Fibroblast of villous mesenchyme (primary cell): ENCODE data around the gene APOBR. TPM values are rescaled to one million over a fixed set of nuclear protein-coding genes. Genes with fewer than 3 reads are reported as not detected.
"Not testable (repeated sequence)": the region's sequence is repeated elsewhere in the genome, so short reads cannot be mapped to it uniquely, and the experiment has no call there.

Experiments
- DNase-seq: peaks from one replicate; pipeline ENCODE4 v3.0.0-alpha.2; 2010; ENCODE audit warnings: low read depth
- H3K4me3 ChIP-seq: 2 replicates; pipeline ENCODE4 v1.5.1; 2011; ENCODE audit warnings: low read depth, mild to moderate bottlenecking, low read length
- total RNA-seq: library from RNA; depleted of rRNA; stranded (reverse); fragments of >200 nt; gene quantifications from 2 replicates; pipeline ENCODE4 v1.2.3, GENCODE V29; 2012
- TF ChIP-seq, protein P1 (sequence below): IDR thresholded peaks from 2 replicates; pipeline ENCODE4 v1.5.1; 2012; ENCODE audit warnings: low read depth, mild to moderate bottlenecking, low read length; ENCODE audit not compliant: insufficient read depth

The APOBR gene
- total RNA-seq, 1 donor = not detected

DNA sequence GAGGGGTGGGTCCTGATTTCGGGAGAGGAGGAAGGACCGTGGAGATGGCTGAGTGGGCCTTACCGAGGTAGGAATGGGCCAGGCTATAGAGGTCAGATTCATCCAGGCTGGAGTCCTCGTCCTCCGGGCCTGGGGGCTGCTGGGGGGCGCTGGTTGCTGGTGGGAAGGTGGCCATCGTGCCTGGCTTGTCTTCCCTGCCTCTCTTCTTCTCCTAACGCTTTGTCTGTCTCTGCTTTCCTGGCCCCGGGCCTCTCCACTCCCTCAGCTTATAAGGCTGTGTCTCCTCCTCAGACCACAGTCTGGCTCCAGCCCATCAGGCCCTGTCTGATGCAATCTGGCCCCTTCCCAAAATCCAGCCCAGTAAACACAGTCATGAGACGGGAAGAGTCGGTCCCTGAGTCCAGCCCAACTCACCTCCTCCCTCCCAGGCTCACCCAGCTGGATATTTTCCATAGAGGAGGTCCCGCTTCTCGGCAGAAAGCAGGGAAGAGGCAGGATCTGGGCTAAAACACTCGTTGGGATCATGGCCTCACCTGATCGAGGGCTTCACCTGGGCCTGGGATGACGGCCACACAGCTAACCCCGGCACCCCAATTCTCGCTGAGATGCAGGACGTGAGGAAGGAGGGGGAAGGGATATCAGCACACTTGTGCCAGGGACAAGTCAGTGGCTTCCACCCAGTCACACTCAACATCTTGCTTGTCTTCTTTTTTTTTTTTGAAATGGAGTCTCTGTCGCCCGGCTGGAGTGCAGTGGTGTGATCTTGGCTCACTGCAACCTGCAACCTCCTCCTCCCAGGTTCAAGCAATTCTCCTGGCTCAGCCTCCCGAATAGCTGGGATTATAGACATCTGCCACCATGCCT is 44.5 kb downstream of the APOBR start, which contains the start of gene NUPR1:
Gene NUPR1, minus strand, starts transcription at position 242 of the 864 bp plus-strand sequence. Its CDS starts 67 bp downstream, at position 175.
- peak; percentile 99 for DNase-seq
- TF ChIP-seq, protein P1, sequence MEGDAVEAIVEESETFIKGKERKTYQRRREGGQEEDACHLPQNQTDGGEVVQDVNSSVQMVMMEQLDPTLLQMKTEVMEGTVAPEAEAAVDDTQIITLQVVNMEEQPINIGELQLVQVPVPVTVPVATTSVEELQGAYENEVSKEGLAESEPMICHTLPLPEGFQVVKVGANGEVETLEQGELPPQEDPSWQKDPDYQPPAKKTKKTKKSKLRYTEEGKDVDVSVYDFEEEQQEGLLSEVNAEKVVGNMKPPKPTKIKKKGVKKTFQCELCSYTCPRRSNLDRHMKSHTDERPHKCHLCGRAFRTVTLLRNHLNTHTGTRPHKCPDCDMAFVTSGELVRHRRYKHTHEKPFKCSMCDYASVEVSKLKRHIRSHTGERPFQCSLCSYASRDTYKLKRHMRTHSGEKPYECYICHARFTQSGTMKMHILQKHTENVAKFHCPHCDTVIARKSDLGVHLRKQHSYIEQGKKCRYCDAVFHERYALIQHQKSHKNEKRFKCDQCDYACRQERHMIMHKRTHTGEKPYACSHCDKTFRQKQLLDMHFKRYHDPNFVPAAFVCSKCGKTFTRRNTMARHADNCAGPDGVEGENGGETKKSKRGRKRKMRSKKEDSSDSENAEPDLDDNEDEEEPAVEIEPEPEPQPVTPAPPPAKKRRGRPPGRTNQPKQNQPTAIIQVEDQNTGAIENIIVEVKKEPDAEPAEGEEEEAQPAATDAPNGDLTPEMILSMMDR = no peak
- H3K4me3 ChIP-seq = peak within 1 kb of the TSS; percentile 78

DNA sequence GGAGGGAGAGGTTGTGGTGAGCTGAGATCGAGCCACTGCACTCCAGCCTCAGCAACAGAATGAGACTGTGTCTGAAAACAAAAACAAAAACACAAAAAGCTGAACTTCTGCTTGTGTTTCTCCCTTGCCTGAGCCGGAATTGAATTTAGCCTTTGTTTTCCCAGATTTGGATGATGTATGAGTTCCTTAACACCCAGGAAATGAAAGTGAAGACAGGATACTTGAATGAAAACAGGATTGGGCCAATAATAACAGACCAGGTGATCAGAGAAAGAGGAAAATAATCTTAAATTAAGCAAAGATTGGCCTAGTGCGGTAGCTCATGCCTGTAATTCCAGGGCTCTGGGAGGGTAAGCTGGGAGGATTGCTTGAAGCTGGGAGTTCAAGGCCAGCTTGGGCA is 45.9 kb downstream of the APOBR start:
- H3K4me3 ChIP-seq = no peak overlapping the region
- TF ChIP-seq, protein P1 = no peak
- no peak for DNase-seq

DNA sequence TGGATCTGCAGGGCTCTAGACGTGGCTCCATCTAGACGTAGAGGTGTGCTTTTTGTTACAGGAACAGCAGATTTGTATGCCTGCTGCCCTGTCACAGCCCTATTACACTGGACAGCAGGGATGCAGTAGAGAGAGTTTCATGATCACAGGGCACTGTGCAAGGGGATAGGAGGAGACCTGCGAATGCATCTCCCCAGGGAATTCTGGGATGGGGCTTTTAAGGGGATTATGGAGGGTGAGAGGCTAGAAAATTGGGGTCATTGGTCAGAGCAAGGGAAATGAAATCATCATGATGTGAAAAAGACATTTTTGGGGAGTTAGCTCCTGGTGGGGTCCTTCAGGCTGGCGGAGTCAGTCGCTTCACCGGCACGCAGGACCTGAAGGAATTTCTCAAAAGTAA is 48.2 kb downstream of the APOBR start:
- TF ChIP-seq, protein P1 = no peak
- DNase-seq = no peak
- H3K4me3 ChIP-seq = no peak overlapping the region

DNA sequence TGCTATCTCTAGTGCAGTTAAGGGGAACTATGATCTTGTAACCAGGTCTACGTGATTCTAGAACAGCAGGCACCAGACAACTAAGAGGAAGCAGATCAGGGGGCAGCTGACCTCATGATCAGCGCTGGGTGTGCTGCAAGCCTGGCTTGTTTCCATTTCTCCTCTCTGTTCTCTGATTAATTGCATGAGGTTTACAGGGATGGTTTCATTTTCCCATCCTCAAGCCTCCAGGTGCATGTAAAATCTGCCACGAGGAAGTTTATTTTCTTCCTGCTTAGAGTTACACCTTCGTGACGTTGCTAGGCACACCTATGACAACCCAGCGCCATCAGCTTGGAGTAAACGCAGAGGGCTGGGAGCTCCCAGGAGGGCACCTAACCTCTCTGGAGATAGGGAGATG is 48.6 kb downstream of the APOBR start:
- H3K4me3 ChIP-seq = no peak overlapping the region
- peak; percentile 30 for DNase-seq
- TF ChIP-seq, protein P1 = no peak

DNA sequence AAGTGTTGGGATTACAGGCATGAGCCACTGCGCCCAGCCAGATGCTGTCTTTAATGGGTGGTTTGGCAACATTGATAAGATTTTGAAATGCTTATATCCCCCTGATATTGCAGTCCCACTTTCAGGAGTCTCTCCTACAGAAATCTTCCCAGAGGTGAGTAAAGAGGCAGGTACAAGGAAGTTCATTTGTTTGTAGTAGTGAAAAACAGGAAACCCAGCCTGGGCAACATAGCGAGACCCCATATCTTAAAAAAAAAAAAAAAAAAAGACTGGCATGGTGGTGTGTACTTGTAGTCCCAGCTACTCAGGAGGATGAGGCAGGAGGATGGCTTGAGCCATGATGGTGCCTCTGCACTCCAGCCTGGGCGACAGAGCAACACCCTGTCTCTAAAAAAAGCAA is 50.6 kb downstream of the APOBR start:
- H3K4me3 ChIP-seq = no peak overlapping the region
- DNase-seq = no peak
- TF ChIP-seq, protein P1 = no peak

DNA sequence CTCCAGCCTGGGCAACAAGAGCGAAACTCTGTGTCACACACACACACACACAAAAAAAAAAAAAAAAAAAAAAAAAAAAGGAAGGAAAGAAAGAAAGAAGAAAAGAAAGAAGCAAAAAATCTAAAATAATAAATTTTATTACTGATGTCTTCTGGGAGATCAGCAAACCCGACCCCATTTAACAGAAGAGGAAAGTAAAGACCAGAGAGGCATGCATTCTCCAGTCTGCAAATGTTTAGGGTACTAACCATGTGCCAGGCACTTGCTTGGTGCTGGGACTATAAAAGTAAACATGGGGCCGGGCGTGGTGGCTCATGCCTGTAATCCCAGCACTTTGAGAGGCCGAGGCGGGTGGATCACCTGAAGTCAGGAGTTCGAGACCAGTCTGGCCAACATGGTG is 51.5 kb downstream of the APOBR start:
- H3K4me3 ChIP-seq, DNase-seq: not testable (repeated sequence)

DNA sequence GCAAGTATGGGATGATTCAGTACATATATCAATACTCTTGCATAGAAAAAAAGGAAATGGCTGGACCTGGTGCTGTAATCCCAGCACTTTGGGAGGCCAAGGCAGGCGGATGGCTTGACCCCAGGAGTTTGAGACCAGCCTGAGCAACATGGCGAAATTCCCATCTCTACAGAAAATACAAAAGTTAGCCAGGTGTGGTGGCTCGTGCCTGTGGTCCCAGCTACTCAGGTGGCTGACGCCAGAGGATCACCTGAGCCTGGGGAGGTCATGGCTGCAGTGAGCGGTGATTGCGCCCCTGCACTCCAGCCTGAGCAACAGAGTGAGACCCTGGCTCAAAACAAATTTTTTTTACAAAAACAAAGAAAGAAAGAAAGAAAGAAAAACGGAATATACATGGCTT is 52.2 kb downstream of the APOBR start:
- DNase-seq = no peak
- TF ChIP-seq, protein P1 = no peak
- H3K4me3 ChIP-seq = no peak overlapping the region
